ENCODE data around the gene NEK6.

The NEK6 gene

DNA sequence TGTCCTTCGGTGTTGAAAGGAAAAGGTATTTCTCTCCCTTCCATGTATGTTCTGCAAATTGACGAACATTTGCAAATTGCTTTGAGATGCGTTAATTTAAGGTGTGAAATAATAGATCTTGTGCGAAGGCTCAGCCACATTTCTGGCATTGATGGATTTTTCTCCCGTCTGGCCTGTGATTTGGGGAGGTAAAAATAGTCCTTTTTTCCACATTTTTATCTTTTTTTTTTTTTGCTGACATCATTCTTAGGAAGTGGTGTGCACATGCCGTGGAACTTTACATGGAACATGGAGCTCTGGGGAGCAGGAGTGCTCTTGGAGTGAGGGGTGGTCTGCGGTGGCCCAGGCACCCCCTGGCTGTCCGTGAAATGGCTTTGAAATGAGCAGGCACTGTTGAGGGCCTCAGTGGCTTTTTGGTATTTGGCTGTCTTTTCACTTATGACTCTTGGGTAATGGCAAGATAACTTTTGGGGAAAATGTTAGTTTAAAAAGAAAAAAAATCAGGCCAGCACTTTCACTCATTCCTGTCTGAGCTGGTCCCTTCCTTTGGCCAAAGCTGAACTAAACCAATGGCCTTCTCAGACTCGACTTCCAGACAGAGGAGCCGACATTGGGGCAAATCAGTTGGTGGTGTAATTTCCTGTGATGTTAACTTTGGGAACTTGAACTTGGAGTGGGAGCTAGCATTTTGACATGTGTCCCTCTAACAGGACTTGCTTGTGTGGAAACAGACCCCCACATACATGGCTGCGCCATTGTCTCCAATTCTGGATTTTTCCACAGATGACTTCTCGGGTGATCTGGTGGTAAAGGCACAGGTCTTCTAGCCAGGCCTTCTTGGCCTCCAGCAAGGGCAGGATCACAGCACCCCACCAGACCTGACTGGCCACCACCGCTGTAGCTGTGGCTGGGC is 4.2 kb downstream of the NEK6 start:
- no peak for DNase-seq (ENCODE audit: low read depth)

DNA sequence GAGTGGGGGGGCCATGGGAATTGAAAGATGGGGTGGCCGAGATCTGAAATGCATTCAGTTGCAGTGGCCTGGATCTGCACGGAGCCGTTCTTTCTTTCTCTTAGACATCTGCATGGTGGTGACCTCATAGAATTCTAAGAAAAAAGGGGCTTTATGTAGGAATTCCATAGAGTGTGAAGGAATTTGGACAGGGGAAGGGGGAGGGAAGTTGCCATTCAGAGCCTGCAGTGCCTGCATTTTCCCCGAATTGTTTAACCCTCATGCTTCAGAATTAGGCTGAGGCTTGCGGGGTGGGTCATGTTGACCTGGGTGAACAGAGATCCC is 4.9 kb downstream of the NEK6 start:
- no peak for DNase-seq (ENCODE audit: low read depth)

DNA sequence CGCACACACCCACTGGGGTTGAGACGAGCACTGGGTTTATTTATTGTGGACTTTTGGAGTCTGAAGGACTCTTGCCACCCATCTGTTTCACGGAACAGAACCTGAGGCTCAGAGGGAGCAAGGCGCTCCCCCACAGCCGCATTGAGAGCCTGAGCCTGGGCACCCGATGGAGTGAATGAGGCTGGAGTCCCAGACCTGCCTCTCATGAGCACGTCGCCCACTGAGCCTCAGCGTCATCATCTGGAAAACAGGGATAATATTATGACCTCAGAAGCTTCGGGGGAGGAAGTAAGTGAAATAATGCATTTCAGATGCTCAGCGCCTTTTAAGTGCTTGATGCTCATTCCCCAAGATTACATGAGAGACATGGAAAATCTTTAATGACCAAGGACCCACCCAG is 5.5 kb downstream of the NEK6 start:
- DNase-seq (ENCODE audit: low read depth) = no peak

DNA sequence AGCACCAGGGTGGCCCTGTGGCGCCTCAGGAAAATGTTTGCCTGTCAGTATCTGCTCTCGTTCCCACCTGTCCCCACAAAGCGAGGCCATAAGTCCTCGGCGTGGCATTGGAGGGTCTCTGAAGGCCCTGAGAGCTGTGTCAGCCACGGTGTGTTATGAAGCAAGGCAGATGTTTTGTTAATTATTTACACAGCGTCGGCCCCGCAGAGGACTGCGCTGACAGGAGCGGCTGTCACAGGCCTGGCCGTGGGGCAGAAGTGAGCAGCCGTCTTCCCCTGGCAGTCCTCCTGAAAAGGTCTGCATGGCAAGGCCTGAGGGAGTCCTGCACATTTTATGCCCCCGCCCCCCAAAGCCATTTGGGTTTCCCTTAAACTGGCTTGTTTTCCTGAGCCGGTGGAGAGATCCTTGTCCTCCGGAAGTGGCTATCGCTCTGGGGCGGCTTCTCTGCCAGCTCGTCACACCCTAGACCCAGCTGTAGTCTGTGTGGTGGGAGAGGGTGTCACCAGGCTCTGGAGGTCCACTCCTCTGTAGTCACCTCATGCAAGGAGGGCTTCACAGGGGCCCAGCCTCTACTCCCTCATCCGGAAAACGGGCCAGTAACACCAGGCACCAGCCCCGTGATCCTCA is 6.2 kb downstream of the NEK6 start:
- no peak for DNase-seq (ENCODE audit: low read depth)

DNA sequence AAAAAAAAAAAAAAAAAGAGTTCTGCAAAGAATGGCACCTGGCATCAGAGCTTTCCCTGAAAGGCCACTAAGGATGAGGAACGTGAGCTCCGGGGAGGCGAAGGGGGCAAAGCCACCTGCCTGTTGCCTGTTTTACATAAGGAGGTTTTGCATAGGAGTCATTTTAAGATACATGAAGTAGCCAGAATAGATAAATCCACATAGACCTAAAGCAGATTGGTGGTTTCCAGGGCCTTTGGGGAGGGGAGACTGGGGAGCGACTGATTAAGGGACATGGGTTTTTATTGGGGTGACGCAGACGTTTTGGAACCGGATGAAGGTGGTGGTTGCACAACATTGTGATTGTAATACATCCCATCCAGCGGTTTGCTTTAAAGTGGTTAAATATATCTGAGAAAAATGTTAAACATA is 7.1 kb downstream of the NEK6 start:
- no peak for DNase-seq (ENCODE audit: low read depth)

DNA sequence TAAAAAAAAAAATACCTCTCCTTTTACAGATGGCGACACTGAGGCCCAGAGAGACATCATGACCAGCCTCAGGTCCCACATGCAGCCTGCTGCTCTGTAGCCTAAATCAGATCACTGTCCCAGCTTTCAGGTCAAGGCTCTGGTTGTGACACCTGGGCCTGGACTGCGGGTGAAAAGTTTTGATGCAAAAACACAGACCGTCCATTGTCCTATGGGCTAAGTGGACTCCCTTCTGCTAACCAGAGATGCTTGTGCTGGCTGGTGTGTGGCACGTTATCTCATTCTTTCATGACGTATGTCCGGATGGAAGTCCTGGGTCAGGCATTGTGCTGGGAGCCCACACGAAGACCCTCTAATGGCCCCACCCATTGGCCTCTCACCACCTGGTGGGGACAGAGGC is 7.8 kb downstream of the NEK6 start:
- DNase-seq (ENCODE audit: low read depth) = no peak

DNA sequence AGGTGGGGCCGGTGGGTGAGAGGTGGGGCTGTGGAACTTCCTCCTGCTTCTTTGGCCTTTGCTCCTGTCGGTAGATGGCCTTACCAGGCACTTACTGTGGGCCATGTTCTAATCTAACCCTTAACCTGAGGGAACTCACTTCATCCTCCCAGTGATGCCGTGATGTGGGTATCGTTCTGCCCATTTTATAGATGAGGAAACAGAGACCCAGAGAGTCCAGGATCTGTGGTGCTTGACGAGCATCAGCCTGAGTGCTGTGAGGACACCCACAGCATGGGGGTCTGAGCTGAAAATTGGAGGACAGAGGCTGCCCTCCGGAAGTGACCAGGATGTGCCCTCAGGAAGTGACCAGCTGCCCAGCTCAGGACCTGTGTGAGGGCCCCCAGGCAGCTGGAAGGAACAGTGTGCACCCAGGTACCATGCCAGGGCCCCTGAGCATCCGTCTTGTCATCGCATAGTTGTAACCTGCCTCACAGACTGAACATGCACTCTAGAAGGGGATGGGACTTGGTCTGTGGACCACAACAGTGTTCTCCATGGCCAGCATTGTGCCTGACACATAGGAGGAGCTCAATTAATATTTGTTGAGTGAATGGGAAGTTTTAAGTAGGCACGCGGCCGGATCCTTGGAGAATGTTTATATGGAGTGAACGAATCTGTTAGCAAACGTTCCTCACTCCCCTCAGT is 8.5 kb downstream of the NEK6 start:
- no peak for DNase-seq (ENCODE audit: low read depth)

DNA sequence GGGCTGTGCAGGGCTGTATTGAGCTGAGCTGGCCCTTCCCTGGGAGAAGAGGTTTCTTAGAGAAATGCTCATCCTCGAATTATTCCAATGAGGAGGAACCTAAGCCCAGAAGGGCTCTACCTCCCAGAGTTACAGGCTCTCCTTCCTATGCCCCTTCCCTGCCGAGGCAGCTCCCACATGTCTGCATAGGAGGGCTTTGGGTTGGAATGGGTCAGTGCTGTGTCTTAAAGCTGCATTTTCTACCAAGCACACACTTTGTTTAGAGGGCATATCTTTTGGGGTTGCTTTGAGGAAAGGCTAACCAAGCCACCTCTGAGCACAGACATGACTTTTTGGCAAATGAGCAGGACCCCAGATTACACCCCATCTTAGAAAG is 9.1 kb downstream of the NEK6 start:
- DNase-seq (ENCODE audit: low read depth) = no peak

DNA sequence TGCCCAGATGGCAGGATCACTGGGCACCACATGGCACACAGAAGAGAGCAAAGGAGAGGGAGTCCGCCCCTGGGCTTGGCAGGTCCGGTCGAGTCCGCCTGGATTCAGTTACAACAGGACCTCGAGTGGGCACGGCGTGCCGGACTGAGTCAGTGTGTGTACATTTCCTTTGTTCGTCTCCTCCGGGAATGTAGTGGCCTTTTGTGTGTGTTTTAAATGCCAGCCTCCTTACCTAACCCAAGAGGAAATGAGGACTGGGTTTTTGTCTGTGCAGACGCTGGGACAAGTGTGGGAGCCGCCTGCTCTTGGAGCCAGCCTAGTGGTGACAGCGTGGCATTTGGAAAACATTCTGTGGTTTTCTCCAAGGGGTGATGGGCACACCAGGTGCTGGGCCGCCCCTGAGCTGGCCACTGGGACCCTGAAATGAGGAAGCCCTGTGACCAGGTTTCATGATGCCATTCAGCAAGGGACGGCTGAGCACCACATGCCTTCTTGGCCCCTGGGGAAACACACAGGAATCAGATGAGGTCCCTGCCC is 9.6 kb downstream of the NEK6 start:
- DNase-seq (ENCODE audit: low read depth) = no peak

DNA sequence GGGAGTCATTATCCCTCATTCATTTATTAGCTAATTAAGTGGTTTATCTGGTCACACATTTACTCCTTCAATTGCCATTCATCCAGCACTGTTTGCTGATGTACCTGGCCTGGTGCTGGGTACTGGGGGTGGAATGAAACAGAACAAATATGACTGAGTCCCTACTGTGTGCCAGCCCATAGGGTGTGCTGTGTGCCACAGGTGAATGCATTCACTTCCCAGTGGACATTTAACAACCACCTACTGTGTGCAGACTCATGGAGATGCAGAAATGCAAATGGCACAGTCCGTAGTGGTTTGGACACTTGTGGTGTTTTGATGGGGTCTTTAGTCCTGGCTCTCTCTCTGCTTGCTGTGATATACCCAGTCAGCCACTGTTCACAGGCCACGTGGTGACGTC is 10.5 kb downstream of the NEK6 start:
- DNase-seq (ENCODE audit: low read depth) = no peak

DNA sequence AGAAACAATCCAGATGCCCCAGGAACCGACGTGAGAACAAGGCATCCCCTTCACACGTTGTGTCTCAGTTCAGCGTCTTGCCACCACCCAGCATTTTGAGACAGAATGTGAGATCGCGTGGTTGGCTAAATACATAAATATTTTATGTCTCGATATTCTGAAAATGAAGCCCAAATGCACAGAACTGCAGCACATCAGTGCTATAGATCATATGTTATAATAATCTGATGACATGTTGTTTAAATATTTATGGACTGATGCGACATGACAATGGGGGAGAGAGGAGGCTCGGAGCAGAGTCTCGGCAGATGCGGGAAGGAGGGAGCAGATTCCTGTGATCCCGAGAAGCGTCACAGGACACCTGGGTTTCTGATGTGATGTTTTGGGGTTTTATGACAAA is 10.9 kb downstream of the NEK6 start:
- no peak for DNase-seq (ENCODE audit: low read depth)

DNA sequence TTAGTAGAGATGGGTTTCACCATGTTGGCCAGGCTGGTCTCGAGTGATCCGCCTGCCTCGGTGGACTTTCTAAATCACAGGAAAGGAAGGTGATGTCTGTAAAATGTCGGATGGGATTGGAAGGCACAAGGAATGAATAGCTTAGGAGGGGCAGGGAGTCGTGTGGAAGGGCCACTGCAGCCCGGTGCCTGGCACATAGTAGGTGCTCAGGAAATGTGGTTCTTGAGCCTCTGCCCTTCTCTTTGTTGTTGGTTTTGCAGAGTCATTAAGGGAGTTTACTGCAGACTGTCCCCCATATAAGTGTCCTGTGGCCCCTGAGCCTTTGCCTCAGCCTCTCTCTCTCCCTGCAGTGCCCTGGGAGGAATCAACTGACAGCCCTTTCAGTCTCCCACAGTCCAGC is 11.8 kb downstream of the NEK6 start:
- DNase-seq (ENCODE audit: low read depth) = no peak

DNA sequence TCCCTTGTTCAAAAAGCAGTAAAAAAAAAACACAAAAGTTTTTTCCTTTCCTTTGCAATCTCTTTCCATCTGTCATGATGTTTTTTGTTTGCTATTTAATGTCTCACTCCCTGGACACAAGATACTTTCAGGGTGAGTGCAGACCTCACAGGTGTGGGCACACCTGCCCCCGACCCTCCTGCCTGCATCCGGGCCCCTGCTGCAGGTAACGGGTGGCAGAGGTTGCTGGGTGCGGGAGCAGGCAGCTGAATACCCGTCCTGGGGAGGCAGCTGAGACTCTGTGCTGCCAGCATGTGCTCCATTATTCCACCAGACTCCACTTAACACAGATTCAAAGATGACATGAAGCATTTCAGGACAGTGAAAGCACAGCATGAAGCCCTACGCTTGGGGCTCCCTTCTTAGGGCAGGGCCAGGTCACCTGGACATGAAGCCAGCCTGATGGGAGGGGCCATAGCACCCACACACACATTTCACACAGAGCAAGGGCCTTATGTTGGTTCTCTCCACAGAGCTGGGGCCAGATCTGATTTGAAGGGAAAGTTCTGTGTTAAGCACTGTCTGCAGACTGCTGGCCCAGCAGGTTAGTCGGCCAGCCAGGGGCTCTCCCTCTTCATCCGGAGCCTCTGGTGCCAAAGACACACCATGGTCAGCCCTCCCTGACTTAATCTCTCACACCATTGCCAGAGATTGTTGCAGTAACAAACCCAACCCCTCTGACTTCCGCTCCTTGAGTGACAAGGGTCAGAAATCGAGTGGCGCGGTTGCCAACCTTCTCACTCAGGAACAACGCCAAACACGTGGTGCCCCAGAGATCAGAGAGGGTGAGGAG is 13.0 kb downstream of the NEK6 start:
- DNase-seq (ENCODE audit: low read depth) = no peak

DNA sequence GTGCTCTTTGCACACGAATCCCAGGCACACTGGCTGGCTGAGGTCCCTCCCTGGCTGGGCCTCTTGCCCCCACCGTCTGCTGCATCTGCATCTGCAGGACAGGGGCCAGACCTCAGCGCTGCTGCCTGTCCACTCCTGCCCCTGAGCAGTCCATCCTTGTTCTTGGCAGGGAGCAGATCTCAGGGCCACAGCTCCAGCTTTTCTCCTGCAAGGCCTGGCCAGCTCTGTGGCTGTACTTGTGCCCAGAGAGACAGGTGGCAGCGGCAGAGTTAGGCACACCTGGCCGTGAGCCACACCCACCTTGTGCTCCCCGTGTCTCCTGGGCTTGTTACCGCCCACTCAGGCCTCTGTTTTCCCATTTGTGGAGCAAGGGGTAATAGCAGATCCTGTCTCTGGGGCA is 13.9 kb downstream of the NEK6 start:
- DNase-seq (ENCODE audit: low read depth) = no peak

DNA sequence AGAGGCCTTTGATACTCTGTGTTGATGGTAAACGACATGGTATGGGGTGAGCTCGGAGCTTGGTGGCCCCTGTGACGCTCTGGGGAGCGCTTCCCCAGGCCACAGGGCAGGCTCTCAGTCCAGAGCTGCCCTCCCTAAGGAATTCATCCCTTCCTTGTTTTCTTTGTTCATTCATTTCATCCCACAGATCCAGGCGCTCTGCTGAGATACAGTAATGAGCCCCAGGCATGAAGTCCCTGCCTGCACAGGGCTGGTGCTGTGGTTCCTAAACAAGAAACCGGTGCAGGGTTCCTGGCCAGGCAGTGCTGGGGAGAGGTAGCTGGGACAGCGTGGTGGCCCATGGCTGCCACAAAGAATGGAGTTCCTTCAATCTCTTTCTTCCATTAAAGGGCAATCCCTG is 14.4 kb downstream of the NEK6 start:
- DNase-seq (ENCODE audit: low read depth) = no peak

DNA sequence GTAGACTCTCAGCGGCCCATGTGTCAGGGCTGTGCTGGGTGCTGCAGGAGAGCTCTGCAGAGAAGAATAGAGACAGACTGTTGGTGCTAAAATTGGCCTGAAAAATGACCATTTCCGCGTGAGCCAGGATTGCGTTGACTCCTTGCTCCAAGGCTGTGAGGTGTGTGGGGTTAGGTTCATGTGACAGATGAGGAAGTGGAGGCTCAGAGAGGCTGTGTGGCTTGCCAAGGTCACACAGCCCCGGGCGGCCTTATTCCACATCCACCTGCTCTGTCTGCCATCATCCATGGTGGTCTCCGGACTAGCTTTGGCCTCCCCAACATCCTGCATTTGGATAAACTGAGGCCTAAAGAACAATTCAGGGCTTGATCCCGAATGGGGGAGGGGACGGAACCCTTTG is 15.2 kb downstream of the NEK6 start:
- DNase-seq (ENCODE audit: low read depth) = no peak

DNA sequence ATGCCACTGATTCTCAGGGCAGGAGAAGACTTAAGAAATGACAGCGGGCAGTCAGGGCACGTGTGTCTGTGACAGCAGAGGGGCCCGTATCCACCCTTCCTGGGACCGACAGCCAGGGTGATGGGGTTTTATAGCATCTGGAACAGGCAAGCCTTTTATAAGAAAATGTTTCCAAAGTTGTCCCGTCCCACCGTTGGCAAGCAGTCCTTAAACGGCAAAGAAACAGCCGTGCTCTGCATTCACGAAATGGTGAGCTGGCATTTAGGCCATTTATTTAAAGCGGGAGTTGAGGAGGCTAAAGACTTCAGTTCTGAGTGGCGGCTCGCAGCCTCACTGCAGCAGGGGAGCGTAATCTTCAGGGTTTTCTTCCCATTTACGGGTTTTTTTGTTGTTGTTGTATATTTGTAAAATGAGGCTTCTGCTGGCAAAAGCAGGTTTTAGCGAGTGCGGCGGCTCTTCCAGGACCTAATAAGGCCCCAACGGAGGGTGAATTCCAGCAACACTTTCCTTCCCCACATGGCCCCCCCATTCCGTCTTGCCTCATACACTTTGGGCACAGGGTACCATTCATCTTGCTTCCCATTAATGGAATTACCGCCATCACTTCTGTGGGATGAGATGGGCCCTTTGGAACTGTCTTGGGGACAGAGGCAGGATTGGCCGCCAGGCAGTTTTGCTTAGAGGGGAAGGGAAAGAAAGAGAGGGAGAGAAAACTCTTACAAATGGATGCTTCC is 15.8 kb downstream of the NEK6 start:
- no peak for DNase-seq (ENCODE audit: low read depth)

DNA sequence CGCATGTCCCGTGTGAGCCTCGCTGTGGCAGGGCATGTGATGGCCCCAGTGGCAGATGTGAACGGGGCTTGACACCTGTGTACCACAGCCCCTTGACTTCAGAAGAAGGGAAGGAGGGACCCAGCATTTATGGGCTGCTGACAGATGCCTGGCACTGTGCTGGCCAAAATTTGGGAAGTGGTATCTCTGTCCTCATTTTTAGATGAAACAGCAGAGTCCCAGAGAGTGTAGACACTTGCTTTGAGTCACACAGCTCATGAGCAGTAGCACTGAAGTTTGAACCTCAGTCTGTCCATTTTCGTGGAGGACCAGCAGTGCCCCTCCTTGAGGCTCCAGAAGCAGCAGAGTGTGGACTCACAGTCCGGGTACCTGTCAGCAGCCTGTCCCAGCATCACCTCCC is 16.5 kb downstream of the NEK6 start:
- DNase-seq (ENCODE audit: low read depth) = no peak

DNA sequence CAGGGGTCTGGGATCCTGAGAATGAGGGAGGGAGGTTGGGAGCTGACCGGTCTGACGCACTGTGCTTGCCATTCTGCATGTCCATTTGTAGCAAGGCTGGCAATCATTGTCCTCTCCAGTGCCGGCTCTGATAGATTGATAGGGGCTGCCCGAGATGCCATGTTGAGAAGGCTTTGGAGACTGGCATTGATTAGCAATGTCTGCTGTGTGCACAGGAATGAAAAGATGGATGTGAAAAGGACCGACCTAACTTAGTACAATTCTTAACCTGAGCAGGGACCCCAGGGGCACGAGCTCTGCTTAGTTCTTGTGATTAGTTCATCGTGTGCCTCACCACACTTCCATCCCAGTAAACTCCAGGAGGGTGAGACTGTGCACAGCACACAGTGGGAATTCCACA is 17.0 kb downstream of the NEK6 start:
- DNase-seq (ENCODE audit: low read depth) = no peak

DNA sequence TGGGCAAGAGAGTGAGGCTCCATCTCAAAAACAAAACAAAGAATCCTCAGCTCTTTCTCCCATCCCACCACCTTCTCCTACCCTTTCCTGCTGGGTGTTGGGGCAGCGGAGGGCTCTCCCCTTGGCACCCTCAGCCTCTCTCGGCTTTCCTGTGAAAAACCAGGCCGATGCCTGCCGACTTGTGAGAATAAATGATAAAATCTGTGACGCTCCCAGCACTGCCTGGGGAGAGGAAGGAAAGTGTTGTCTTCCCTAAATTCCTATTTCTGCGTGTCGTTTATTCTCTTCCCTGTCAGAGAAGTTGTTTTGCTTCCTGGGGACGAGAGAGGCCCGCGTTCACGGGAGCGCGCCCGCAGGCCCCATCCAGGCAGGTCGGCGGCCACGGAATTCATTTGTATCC is 19.7 kb downstream of the NEK6 start:
- DNase-seq (ENCODE audit: low read depth) = no peak

DNA sequence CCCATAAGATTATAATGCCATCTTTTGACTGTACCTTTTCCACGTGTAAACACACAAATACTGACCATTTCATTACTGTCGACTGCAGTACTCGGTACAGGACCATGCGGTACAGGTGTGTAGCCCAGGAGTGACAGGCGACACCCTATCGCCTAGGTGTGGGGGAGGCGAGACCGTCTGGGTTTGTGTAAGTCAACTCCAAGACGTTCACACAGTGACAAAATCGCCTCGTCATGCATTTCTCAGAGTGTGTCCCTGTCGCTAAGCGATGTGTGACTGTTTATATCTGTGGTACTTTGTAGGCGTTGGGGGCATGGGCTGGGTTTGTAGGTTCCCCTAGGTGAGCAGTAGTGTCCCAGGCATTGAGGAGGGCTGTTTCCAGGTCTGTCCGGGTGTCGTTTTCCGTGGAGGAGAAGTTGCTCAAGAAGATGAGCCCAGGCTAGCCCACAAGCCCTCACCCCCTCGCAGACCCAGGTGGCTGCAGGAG is 20.3 kb downstream of the NEK6 start:
- DNase-seq (ENCODE audit: low read depth) = no peak

Data from stimulated activated CD8-positive, alpha-beta memory T cell treated with anti-CD3 and anti-CD28 coated beads, Interleukin-12 subunit alpha, Interleukin-12 subunit beta, amount 100 ng/mL, for 1 hour (primary cell).